K562 (cell line): Measurements from ENCODE around the gene BCAS1. TPM values are rescaled to one million over a fixed set of nuclear protein-coding genes. Genes with fewer than 3 reads are reported as not detected.

Experiments
- ATAC-seq: fragments of 200-7000 bp; cut with Tn5 transposase; 3 replicates; pipeline ENCODE4 v1.9.1; 2020; ENCODE audit warnings: moderate library complexity
- BruUV-seq: library from RNA; stranded (reverse); fragments of 400-500 nt; replicated peaks from 2 replicates; lab custom pipeline; 2021; lab: Mats Ljungman, UMichigan
- CTCF ChIA-PET: fragments of 300-600 bp; formaldehyde crosslinking; extraction: SDS; loops from one replicate; lab custom pipeline; 2021; ENCODE audit warnings: low intra/inter-chr PET ratio; lab: Yijun Ruan, JAX
- POLR2A ChIA-PET: fragments of 300-600, 350-650 bp; sonication (Branson Sonifier 250); formaldehyde crosslinking; extraction: SDS; loops from one replicate; lab custom pipeline; 2021; ENCODE audit warnings: antibody characterized with exemption, inconsistent platforms; lab: Yijun Ruan, JAX
- DNase-seq, 4 experiments: peaks; one replicate each; pipeline versions ENCODE4 v3.0.0 to v3.0.0-alpha.2; 2011 to 2018; ENCODE audit warnings: low spot score in 3 of 4, mixed read lengths in 3 of 4; ENCODE audit errors: extremely low read depth in 1 of 4
- FAIRE-seq: peaks from 2 replicates; lab custom pipeline; 2011; peaks lifted over from hg19 to GRCh38; lab: Jason Lieb, UNC
- H2AFZ ChIP-seq: 2 replicates; pipeline ENCODE4 v1.6.0; 2011; ENCODE audit warnings: low read depth, low read length, control low read depth, inconsistent platforms
- H3K27ac ChIP-seq: fragments of 200-600 bp; 3 replicates; pipeline ENCODE4 v1.8.0; 2011; ENCODE audit warnings: low read depth, mild to moderate bottlenecking, control low read depth, inconsistent platforms, low read length, moderate library complexity, mixed read lengths; ENCODE audit errors: extremely low read depth
- H3K27me3 ChIP-seq, 2 experiments: fragments of 300-600 bp in 1 of 2; 2 replicates in 1 of 2; 3 replicates in 1 of 2; pipeline versions ENCODE4 v1.6.0 to v1.8.0; 2011; ENCODE audit warnings: inconsistent platforms in 2 of 2, low read length in 2 of 2, mild to moderate bottlenecking in 1 of 2, mixed read lengths in 1 of 2, moderate library complexity in 1 of 2; ENCODE audit not compliant: control insufficient read depth in 2 of 2, insufficient read depth in 2 of 2
- H3K36me3 ChIP-seq: fragments of 300-600 bp; 3 replicates; pipeline ENCODE4 v1.8.0; 2011; ENCODE audit warnings: mild to moderate bottlenecking, low read length, inconsistent platforms; ENCODE audit not compliant: control insufficient read depth, insufficient read depth
- H3K4me1 ChIP-seq, 2 experiments: fragments of 200-600 bp in 1 of 2; replicated peaks in 1 of 2; 2 replicates in 1 of 2; 3 replicates in 1 of 2; pipeline versions ENCODE4 v1.5.1 to v1.8.0; 2011; ENCODE audit warnings: inconsistent platforms in 2 of 2, low read length in 2 of 2, mild to moderate bottlenecking in 1 of 2, mixed read lengths in 1 of 2, moderate library complexity in 1 of 2; ENCODE audit not compliant: control insufficient read depth in 2 of 2, insufficient read depth in 2 of 2
- H3K4me2 ChIP-seq: 2 replicates; pipeline ENCODE4 v1.6.1; 2011; ENCODE audit warnings: low read length, control low read depth, inconsistent platforms, mixed read lengths; ENCODE audit not compliant: insufficient read depth
- H3K4me3 ChIP-seq: fragments of 200-600 bp; sonication (generic), shearing (Covaris generic); 2 replicates; pipeline ENCODE4 v1.5.1; 2016; ENCODE audit warnings: control low read depth, inconsistent platforms
- H3K79me2 ChIP-seq: fragments of 200-600 bp; 3 replicates; pipeline ENCODE4 v1.8.0; 2011; ENCODE audit warnings: low read length, inconsistent platforms; ENCODE audit not compliant: control insufficient read depth, insufficient read depth
- H3K9ac ChIP-seq, 2 experiments: 2 replicates each; pipeline versions ENCODE4 v1.6.0 to v1.6.1; 2011; ENCODE audit warnings: low read depth in 2 of 2, low read length in 2 of 2, control low read depth in 1 of 2, inconsistent platforms in 1 of 2, mild to moderate bottlenecking in 1 of 2, mixed read lengths in 1 of 2; ENCODE audit not compliant: insufficient read depth in 1 of 2
- H3K9me1 ChIP-seq: one replicate; pipeline ENCODE4 v1.6.0; 2011; ENCODE audit warnings: inconsistent platforms, mild to moderate bottlenecking, low read length, moderate library complexity; ENCODE audit not compliant: control insufficient read depth, insufficient read depth
- H3K9me3 ChIP-seq: replicated peaks from 2 replicates; pipeline ENCODE4 v1.5.1; 2011; ENCODE audit warnings: low read depth, low read length, inconsistent platforms; ENCODE audit not compliant: control insufficient read depth, insufficient read depth
- H4K20me1 ChIP-seq: replicated peaks from 2 replicates; pipeline ENCODE4 v1.6.1; 2011; ENCODE audit warnings: low read length, inconsistent platforms, mixed read lengths; ENCODE audit not compliant: control insufficient read depth, insufficient read depth
- BACH1 ChIP-seq: fragments of 200-800 bp; sonication (Bioruptor generic); IDR thresholded peaks from 2 replicates; pipeline ENCODE4 v1.6.1; 2016; ENCODE audit warnings: missing genetic modification characterization, missing compliant biosample characterization
- COPS2 ChIP-seq: fragments of 450-650 bp; conservative IDR thresholded peaks from 2 replicates; pipeline ENCODE4 v1.6.1; 2016; ENCODE audit warnings: mild to moderate bottlenecking, moderate library complexity
- EZH2 ChIP-seq: IDR thresholded peaks from 2 replicates; pipeline ENCODE4 v1.6.1; 2012; ENCODE audit warnings: low read depth, mild to moderate bottlenecking, inconsistent platforms, low read length, borderline replicate concordance
- GTF2F1 ChIP-seq: IDR thresholded peaks from 2 replicates; pipeline ENCODE4 v1.6.1; 2011; ENCODE audit warnings: low read depth, low read length, improper control_type of control experiment
- HMG20B ChIP-seq: fragments of 250-450 bp; sonication (Bioruptor Pico); IDR thresholded peaks from 2 replicates; pipeline ENCODE4 v1.5.0; 2021; ENCODE audit warnings: mild to moderate bottlenecking
- MGA ChIP-seq: fragments of 450-650 bp; IDR thresholded peaks from 2 replicates; pipeline ENCODE4 v1.6.1; 2016; ENCODE audit warnings: mild to moderate bottlenecking, moderate library complexity
- ZBTB11 ChIP-seq, 3 experiments: fragments of 200-800 bp in 1 of 3; fragments of 250-450 bp in 1 of 3; fragments of 450-650 bp in 1 of 3; sonication (Bioruptor Pico) in 1 of 3; sonication (Bioruptor generic) in 1 of 3; formaldehyde crosslinking in 1 of 3; IDR thresholded peaks; 2 replicates each; pipeline versions ENCODE4 v1.6.1 to v1.8.0; 2016 to 2022; ENCODE audit warnings: mild to moderate bottlenecking in 2 of 3, missing genetic modification characterization in 2 of 3, missing compliant biosample characterization in 1 of 3, moderate library complexity in 1 of 3
- WGBS: fragments of 100-300 bp; shearing (Covaris generic); methylation state at CpG from one replicate; pipeline ENCODE4 v1.1.6; 2016; ENCODE audit warnings: low coverage, mixed read lengths; ENCODE audit not compliant: insufficient coverage; ENCODE audit errors: missing lambda C conversion rate; 5-methylcytosine and 5-hydroxymethylcytosine counted together
- in situ Hi-C: fragments of 300-500 bp; cut with MboI; formaldehyde crosslinking; loops from 4 replicates; pipeline ENCODE4 v1.15.0; 2018; ENCODE audit warnings: inconsistent platforms, mixed read lengths
- intact Hi-C: fragments of 100-400 bp; cut with micrococcal nuclease; formaldehyde crosslinking; loops from 2 replicates; pipeline ENCODE4 v1.14.2; 2022
- polyA plus RNA-seq, 8 experiments: library from polyadenylated mRNA; depleted of rRNA in 4 of 8; stranded (reverse) in 5 of 8; unstranded in 3 of 8; fragments of >200 nt; fragmentation: Nextera tagmentation in 2 of 8; fragmentation: Illumina TruSeq in 1 of 8; extraction: Ambion mirVana in 2 of 8; extraction: Trizol in 1 of 8; gene quantifications; 2 replicates each; pipeline versions ENCODE4 v1.2.1 to v1.2.3, GENCODE V29; 2011 to 2014; ENCODE audit warnings: inconsistent platforms in 1 of 8, missing spikeins in 1 of 8
- total RNA-seq, 7 experiments: library from RNA; depleted of rRNA in 6 of 7; stranded (reverse); fragments of >200 nt in 6 of 7; fragmentation: Illumina TruSeq in 2 of 7; extraction: Trizol in 2 of 7; gene quantifications; 2 replicates each; pipeline versions ENCODE4 v1.2.1 to v1.2.3, GENCODE V29; 2011 to 2021; ENCODE audit warnings: low replicate concordance in 1 of 7

The BCAS1 gene
- total and polyA plus RNA-seq, 9 of the 15 experiments (the other 6 are each of a cell fraction or from before 2014, with no cell fraction given), result 0.18 to 2.3 (median 0.93) TPM

GRCh38 chr20:53942472-53942816 is 128.0 kb downstream of the BCAS1 start:
- no peaks in the 10 kb centered on the region; the same call in 2 of the 3 replicates for H3K36me3 ChIP-seq
- ChIA-PET CTCF (interaction anchor here (2.4 kb wide), 1 partner anchor 363 kb away, joined by 26 read pairs; no protein-coding TSS in a partner anchor), POLR2A (interaction anchor here (1.1 kb wide), 1 partner anchor 123 kb away, joined by 5 read pairs; no protein-coding TSS in a partner anchor)
- DNase-seq (no peak), ATAC-seq (no peak), FAIRE-seq (no peak)
- no peak overlapping the region; a peak in 1 of 4 replicates for H3K9ac ChIP-seq
- intact Hi-C loops (loop anchor here (5.0 to 10.0 kb wide), 3 partner anchors 75 to 738 kb away; no protein-coding TSS in a partner anchor), in situ Hi-C loops (loop anchor here (5.0 kb wide), 2 partner anchors 120 to 365 kb away; no protein-coding TSS in a partner anchor)
- no TSS peak for BruUV-seq
- H4K20me1 ChIP-seq, result no peaks in the 10 kb centered on the region
- H3K9me1 ChIP-seq, result no peaks in the 10 kb centered on the region
- no peak overlapping the region for H3K27ac ChIP-seq
- no peak overlapping the region for H3K4me3 ChIP-seq
- 59% methylated on average over 6 of the region's 6 CpGs for WGBS
- peak overlapping the region; percentile 19 for H3K4me2 ChIP-seq
- peaks cover 0 to 40% of the 10 kb centered on the region in 2 experiments; a peak in 4 of 5 replicates for H3K4me1 ChIP-seq
- H3K79me2 ChIP-seq, result no peaks in the 10 kb centered on the region
- no peaks in the 10 kb centered on the region for H3K9me3 ChIP-seq
- no peaks in the 10 kb centered on the region for H3K27me3 ChIP-seq
- peak overlapping the region; percentile 87 for H2AFZ ChIP-seq
- TF ChIP-seq ZBTB11 (CRISPR knock-in tag; IDR thresholded peaks at IDR 0.05) (peak in 1 of 3 experiments; percentile 83; a peak in 2 of 6 replicates), EZH2 (no peak), GTF2F1 (no peak), MGA (no peak), BACH1 (tag) (peak; percentile 8; the same call in 1 of the 2 replicates), HMG20B (CRISPR knock-in tag) (no peak), COPS2 (no peak)
